ENCODE data around the gene SYT6.

The SYT6 gene

DNA sequence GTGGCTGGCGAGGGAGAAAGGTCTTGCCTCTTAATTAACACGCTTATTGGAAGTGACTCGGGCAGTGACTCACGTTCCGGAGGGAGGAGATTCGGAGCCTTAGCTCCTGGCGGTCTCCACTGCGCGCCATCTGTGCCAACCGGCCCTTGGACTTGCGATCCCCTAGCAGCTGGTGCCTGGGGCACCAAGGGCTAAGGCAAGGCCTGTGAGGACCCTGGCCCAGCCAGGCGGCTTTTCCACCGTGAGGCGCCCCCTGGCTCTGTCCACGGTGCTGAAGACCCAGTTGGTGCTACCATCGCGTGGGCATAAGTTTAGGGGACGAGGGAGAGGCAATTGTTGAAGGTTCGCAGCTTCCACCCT lies 1.3 kb upstream of the SYT6 start:
- no peak for DNase-seq (ENCODE audit: low read depth in 3 of 3)

DNA sequence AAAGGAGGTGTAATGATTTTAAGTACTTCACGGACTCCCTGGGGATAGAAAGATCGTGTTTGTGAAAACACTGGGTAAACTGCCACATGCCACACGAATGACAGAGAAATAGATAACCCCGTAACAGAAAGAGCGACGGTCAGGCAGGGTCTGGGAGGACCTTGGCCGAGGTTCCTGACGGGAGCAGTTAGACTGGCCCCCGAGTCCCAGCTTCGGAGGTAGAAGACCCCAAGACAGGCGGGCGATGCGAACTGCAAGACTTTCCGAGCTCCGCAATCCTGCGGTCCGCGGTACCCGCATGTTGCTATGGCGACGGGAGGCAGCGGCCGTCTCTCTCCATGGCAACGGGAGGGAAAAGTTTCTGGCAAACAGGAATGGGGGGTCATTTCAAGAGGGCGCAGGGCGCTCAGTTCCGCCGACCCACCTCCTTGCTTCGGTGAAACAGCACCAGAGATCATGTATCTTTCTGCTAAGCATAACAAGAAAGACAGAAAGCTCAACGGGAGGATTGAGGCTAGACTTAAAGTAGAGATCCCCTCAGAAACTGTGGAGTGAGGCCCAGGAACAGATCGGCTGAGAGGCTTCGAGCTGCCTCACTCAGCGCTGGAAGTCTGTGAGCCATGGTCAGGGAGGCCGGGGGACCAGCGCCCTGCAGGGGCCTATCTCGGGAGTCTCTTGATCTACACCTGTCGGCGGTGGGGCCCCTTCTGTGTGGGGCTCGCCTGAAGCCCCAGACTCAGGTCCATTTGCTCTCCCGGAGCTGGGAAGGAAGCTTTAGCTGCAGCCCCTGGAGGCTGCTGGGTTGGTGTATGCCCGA lies 685 bp upstream of the SYT6 start:
- no peak for DNase-seq (ENCODE audit: low read depth in 3 of 3)

DNA sequence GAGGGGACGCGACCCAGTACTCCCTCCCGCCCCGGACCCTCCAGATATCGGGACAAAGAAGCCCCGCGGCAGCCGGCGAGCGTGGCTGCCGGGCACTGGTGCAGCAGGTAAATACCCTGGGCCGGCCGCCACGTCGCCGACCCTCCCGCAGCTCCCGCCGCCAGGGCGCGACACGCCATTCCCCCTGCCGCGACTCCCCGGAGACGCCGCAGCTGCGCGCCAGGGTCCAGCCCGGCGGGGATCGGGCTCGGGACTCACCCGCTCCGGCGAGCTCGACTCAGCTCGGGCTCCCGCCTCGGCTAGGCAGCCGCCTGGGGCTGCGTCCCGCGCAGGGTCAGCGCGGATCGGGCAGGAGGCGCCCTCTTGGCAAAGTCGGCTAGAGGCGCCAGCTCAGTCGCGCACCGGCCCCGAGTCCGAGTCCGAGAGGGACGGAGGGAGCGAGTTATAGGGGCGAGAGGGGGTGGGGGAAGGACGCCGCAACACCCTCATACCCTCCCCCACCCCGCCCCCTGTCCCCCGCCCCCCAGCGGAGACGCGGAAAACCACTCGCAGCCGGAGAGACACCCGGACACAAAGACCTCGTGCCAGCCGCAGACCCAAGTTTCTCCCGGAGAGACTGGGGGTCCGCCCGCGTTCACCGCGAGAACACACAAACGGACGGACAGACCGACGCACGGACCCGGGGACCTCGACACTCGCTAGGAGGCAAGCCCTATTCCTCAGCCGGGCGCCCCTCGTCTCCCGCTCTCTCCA lies 985 bp downstream of the SYT6 start:
- no peak for DNase-seq (ENCODE audit: low read depth in 3 of 3)

DNA sequence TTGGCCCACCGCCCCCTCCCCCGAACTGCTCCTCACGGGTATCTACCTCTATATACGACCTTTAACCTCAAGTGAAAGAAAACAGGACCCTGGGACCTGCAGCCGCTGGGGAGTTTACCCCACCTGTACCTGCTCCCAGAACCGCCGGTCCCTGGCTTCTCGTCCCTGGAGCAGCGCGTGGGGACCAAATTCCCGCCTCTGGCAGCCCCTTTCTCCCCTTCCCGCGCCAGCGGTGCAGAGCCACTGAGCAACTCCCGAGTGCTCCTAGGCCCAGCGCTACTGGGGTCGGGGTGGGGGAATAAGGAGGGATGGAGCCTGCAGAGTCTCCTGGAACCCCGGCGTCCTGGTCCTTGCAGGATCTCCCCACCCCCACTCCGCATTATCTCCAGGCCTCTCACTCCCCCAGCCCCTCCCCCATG lies 1.6 kb downstream of the SYT6 start:
- no peak for DNase-seq (ENCODE audit: low read depth in 3 of 3)

DNA sequence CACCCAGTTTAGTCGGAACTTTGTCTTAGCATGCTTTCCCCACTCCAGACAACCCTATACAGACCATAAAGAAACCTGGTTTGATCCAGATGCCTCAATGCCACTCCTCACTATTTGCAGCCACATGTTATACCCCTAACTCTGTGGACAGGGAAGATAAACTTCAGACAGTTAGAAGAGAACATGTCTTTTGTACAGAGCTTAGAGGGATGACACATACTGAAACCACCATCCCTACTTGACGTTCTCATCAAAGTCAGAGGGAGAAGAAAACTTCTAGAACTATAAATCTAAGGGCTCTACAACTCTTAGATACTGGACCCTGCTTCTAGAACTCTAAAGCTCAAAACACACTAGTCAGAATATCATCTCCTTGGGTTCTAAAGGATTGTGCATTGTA lies 3.7 kb downstream of the SYT6 start:
- DNase-seq (ENCODE audit: low read depth in 3 of 3): no peak

DNA sequence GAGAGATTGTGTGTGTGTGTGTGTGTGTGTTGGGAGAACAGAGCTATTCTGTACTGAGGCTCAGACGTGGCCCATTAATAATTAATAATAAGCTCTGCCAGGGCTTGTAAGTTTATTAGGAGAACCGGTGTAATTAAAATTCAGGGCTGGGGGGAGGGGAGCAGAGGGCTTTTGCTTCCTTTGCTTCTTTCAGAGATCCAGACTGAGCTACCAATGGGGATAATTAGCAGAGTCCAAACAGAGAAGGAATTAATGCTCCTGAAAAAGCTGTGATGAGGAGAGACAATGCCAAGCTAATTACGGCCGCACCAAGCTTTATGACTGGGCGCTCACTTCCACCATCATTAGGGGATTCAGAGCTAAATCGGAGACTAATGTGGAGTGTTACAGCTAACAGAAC lies 4.5 kb downstream of the SYT6 start:
- DNase-seq (ENCODE audit: low read depth in 3 of 3): no peak

DNA sequence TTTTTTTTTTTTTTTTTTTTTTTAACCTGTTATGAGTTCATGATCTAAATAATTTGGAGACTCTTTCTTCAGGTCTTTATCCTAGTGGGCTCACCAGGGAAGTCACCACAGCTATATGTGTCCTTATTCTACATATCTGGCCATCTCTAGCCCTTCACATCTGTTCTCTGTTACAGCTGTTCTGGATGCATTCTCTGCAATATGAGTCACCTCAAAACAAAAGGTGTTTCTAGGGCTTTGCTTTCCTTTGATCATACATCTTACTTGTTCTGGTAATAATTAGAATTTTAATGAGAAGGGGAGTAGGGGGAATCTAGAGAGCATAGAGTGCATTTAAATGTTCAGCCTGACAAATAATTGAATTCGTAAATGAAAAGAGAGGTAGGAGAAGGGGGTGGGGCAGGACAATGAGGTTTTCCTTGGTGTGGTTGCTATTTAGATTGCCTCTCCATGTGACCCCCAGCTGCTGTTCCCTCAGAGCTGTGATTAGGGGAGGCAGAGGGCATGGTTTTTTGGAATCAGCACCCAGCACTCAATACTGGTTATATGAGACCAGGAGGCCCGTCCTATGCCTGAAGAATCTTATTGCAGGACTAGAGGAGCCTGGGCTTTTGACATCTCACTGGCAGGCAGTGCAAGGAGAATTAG lies 8.0 kb downstream of the SYT6 start:
- no peak for DNase-seq (ENCODE audit: low read depth in 3 of 3)

DNA sequence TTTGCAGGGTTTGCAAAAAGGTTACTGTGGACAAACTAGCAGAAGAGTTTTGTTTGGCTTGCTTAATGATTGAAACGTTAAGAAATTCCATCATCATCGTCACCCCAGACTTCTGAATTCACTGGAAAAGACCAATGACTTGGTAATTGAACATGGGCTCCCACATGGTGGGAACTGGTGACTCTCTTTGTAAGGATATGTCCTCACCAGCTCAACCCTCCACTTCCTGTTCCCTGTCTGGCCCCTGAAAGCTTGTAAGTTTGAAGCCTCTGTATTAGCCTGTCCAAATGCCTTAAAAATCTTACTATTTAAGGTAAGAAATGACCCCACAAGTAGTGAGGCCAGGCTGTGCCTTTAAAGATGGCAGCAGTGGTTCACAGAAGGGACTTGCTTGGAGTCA lies 9.7 kb downstream of the SYT6 start:
- no peak for DNase-seq (ENCODE audit: low read depth in 3 of 3)

DNA sequence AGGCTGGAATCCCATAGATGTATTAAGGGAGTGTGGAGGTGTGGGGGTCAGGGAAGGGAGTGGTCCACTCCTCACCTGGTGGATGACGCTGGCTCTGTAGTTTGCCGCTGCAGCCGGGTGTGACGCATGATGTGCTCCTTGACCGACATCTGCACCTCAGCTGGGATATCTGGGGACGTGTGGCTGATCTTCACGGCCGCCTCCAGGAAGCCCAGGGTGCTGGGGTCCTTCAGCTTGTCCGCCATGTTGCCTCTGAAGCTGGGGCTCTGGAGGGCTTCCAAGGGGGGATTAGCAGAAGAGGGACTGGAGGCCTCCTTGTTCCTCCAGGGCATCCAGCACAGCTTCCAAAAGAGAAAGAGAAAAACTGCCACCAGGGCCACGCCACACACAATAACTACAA lies 14.1 kb downstream of the SYT6 start:
- no peak for DNase-seq (ENCODE audit: low read depth in 3 of 3)

DNA sequence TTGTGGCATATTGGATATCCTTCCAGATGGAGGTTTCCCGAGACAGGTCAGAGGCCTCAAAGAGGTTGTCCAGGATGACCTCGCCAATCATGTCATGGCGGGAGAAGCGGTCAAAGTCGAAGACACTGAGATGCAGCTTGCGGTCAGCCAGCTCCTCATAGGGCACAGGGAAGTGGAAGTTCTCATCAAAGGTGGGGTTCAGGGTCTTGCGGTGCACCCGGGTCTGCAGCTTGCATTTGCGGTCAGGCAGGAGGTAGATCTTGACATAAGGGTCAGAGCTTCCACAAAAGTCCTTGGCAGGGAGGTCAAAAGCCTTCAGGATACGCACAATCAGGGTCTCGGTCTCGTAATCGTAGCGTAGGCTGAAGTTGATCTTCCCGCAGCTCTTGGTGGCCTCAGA lies 16.2 kb downstream of the SYT6 start:
- no peak for DNase-seq (ENCODE audit: low read depth in 3 of 3)

DNA sequence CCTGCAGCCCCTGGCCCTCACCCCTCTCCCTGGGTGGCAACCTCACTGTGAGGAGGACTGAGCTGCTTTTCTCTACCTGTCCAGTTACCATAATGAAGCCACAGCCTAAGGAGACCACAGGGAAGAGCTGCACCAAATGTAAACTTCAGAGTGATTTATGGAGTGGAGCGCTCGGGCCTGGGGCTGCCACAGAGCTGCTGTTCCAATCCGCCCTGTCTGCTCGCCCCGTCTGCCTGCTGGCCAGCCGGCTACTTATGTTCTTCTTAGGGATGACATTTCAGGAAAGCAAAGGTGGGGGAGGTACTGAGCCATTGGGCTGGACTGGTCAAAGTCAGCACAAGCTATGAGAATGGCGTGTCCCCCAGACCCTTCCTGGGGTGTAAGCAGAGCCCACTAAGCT lies 17.9 kb downstream of the SYT6 start:
- no peak for DNase-seq (ENCODE audit: low read depth in 3 of 3)

DNA sequence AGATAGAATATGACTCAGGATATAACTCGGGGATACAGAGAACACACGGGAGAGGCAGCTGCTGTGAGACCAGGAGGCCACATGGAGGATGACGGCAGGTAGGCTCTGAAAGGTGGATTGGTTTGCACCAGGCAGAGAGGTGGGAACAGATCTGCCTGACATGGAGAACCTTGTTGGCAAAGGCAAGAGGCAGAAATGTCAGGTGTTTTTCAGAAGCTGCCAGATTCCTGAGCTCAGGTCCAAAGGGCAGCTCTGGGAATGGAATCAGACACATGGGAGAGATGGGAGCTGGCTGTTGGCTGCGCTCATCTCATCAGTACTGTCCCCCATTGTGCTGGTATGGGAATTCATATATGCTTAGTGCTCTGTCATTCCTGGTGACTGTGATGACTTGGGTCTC lies 19.2 kb downstream of the SYT6 start:
- no peak for DNase-seq (ENCODE audit: low read depth in 3 of 3)

DNA sequence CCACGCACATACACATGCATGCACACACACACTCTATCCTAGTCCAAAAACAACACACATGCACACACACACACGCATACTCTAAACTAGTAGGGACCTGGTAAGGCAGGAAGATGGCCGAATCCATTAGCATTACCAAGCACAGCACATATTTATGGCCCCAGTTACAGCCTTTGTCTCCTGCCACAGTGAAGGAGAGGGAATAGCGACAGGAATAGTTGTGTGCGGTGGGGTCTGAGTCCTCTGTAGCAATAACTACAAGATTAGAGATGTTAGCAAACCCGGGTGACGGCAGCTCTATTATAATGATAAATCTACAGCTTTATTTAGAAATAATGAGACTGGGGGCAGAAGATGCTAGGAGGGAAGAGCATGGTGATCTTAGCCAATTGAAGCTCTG lies 20.5 kb downstream of the SYT6 start:
- no peak for DNase-seq (ENCODE audit: low read depth in 3 of 3)

DNA sequence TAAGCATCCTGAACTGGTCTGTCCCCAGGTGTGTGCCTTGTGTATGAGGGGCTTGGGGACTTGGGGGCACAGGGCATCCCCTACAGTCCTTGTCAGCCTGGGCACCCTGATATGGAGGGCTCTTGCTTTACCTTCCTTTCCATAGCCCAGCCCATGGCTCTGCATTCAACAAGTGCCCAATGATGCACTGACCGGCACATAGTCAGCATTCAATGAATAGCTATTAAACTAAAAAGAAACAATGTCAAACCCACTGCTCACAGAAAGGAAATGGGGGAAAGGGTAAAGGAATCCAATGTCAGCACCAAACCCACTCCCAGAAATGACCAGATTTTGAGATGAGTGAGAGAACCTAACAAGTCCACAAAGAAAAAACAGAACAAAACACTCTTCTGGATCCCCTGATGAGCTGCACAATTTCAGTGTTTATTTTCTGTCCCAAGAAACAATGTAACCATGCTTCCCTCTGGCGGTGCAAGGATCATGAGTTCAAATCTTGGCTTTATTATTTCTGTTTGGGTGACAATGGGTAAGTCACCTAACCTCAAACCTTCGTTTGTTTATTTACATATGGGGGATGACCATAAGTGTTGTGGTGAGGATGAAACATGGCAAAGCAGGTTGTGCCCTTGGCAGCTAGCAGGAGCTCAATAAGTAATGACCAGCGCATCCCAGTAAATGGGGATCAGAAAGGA lies 22.0 kb downstream of the SYT6 start:
- DNase-seq (ENCODE audit: low read depth in 3 of 3): no peak

DNA sequence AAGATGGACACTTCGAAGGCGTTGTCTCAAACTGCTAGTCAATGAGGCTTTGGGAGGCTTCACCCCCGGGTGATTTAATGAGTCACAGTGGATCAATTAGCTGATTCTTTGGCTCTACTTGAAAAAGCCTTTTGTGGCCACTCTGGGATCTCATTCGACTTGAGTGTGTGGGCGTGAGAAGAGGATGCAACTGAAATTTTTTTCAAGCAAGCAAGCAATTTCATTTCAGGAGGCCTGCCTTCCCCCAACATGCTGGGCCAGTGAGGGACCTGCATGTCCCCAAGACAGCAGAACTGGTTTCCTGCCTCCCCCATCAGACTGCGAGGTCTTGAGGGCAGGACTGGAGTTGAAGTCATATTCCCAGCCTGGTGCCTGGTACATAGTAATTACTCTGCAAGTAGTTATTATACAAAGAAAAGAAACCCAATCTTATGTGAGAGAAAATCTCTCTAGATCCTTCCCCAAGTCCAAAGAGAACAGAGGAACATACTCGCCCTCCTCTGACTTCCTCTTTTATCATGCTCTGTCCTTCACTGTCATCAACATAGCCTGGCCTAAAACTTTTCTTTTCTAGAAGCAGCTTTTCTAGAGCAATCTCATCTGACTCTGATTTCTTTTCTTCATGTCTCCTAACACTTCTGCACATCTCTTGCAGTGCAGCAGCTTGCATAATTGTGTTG lies 22.7 kb downstream of the SYT6 start:
- no peak for DNase-seq (ENCODE audit: low read depth in 3 of 3)

DNA sequence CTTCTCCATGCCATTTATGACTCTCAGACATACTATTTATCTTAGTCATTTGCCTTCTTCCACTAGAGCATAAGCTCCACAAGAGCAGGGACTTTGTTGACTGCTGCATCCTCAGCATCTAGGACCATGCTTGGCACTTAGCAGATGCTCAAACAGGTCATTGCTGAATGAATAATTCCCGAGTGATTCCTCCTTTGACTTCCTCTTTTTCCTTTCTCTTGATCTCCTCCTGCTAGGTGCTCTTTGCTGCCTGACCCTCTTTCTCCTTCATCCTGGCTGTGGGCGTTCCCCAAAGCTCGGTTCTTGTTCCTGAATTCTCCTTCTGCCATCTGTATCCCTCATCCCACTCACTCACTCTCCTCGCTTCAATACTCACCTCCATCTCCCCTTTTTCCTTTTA lies 23.5 kb downstream of the SYT6 start:
- DNase-seq (ENCODE audit: low read depth in 3 of 3): no peak

DNA sequence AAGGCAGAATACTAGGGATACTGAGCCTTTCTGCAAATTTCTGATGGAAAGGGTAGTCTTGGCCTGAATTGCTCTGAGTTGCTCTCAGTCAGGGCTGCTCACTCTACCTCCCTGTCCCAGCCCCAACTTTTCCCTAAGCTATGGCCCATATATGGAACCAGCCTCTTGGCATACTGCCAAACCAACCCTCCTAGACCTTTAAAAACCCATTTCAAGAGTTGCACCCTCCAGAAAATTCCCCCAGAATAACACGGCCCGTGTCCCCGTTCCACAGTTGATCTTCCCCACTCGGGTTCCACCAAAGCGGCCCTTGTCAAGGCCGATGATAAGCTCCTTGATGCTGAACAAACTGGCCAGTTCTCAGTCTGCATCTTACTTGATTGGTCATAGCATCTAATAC lies 25.4 kb downstream of the SYT6 start:
- no peak for DNase-seq (ENCODE audit: low read depth in 3 of 3)

DNA sequence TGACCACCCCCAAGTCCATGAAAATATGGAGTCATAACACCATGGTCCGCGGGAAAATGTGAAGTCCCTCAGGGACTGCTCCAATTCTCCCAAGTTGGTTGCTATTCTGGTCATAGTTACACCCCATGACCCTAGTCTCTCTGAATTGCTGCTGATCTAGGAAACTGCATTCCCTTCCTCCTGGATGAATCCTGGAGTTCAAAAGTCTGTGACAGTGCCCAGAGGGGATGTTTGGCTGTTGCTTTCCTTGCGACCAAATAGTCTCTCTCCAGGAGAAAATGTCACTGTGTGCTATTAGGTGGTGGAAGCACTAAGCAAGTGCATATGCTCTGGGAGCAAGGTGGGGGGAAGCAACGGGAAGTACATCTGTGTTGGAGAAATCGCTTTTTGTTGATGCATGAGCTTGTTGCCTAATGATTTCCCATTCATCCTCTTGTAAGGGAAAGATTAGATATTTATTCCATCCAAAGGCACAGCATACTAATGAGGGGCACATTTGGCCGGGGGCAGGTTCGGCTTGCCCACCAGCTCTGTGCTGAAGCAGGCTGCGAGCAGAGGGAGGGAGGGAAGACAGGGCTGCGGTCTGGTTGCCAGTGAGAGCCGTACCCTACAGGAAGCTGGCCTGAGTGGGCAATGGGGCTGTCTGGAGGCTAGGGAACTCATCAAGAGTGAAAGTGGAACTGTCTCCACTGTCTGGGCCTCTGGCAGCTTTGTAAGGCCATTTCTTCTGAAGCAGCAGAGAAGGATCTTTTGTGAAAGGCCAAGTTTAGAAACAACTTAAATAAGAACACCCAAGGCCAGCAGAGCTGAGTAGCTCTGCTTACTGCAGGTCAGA lies 27.2 kb downstream of the SYT6 start:
- DNase-seq (ENCODE audit: low read depth in 3 of 3): no peak

DNA sequence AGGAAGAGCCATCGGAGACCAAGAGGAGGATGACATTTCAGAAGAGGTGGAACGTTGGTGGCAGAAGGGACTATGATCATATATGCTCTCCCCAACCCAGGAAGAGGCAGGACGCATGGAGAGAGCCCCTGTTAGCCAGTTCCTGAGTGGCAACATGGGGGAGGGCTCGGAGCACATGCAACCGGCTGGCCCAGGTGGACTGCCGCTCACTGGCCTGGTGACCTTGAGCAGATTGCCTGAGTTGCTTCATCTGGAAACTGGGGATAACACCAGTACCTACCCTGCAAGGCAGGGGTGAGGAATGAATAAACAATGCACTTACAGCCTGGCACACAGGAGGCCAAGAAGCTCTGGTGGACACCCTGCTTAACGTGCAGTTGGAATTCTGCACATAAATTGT lies 29.0 kb downstream of the SYT6 start:
- DNase-seq (ENCODE audit: low read depth in 3 of 3): no peak

DNA sequence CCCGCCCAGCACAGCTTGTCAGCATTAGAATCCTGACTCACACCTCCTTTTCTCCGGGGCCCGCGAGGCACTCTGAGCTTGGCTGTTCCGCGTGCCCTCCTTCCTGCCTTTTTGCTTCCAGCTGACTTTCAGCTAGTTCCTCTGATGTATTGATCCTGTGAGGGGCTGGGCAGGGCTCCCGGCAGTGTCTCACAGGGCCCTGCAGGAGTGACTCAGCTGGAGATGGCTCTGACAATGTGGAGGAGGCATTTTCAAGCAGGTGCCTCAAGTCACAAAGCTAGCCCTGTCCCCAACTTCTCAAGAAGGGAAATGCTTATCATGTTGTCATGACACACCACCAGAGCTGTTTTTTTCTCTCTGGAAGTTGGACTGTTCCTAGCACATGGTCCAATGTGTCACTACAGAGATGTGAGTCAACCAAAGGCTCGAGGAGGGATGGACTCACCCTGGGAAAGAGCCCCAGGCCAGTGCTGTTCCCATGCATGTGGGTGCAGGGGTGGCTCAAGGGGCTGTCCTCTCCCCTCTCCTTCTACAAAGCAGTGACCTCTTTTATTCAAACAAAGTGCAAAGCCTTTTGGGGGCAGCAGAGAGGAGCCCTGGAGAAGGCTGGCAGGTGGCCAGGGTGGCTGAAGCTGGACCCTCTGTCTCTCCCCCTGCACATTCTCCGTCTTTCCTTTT lies 30.6 kb downstream of the SYT6 start:
- no peak for DNase-seq (ENCODE audit: low read depth in 3 of 3)
